ENCODE results near the gene CACNG4. TPM values are rescaled to one million over a fixed set of nuclear protein-coding genes. Genes with fewer than 3 reads are reported as not detected.

CACNG4 gene
- polyA plus RNA-seq, 1 donor from 2014 or later, result 32.9 TPM

DNA sequence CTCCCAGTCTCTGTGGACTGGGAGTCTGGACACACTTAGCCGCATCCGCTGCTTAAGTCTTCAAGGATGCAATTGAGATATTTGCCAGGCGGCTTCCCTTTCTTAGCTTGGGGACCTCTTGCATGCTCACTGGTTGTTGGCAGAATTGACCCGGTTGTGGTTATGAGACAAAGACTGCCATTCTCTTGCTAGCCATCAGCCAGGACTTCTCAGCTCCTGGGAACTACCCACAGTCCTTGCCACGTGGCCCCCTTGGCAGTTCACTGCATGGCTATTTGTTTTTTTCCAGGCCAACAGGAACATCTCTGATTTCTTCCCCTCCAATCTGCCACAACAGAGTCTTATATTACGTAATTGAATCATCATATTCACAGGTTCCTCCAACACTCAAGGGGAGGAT, 25.5 kb downstream of the CACNG4 start:
- no peak overlapping the region for H3K9ac ChIP-seq (ENCODE audit: low read length)
- no peak overlapping the region for H3K4me3 ChIP-seq (ENCODE audit: low read length)
- TF ChIP-seq EP300 (conservative IDR thresholded peaks at IDR 0.05; ENCODE audit: poor library complexity, severe bottlenecking) (no peak), SMC3 (conservative IDR thresholded peaks at IDR 0.05; ENCODE audit: poor library complexity) (no peak), TAF1 (IDR thresholded peaks at IDR 0.05; ENCODE audit: low read depth) (no peak), RAD21 (conservative IDR thresholded peaks at IDR 0.05) (no peak)
- TF ChIP-seq, protein P1, sequence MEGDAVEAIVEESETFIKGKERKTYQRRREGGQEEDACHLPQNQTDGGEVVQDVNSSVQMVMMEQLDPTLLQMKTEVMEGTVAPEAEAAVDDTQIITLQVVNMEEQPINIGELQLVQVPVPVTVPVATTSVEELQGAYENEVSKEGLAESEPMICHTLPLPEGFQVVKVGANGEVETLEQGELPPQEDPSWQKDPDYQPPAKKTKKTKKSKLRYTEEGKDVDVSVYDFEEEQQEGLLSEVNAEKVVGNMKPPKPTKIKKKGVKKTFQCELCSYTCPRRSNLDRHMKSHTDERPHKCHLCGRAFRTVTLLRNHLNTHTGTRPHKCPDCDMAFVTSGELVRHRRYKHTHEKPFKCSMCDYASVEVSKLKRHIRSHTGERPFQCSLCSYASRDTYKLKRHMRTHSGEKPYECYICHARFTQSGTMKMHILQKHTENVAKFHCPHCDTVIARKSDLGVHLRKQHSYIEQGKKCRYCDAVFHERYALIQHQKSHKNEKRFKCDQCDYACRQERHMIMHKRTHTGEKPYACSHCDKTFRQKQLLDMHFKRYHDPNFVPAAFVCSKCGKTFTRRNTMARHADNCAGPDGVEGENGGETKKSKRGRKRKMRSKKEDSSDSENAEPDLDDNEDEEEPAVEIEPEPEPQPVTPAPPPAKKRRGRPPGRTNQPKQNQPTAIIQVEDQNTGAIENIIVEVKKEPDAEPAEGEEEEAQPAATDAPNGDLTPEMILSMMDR (IDR thresholded peaks at IDR 0.05; ENCODE audit: poor library complexity, severe bottlenecking), result no peak
- no peaks in the 10 kb centered on the region for H3K9me2 ChIP-seq (ENCODE audit: insufficient read depth, low read length)
- H3K36me3 ChIP-seq (ENCODE audit: insufficient read depth, low read length), result peaks cover 6% of the 10 kb centered on the region
- H3K27ac ChIP-seq (ENCODE audit: low read length), result no peak overlapping the region
- no peaks in the 10 kb centered on the region for H3K27me3 ChIP-seq (ENCODE audit: insufficient read depth, low read depth, low read length)
- no peak overlapping the region for H3K4me2 ChIP-seq (ENCODE audit: low read length)
- H4K20me1 ChIP-seq (ENCODE audit: insufficient read depth), result no peaks in the 10 kb centered on the region
- no peaks in the 10 kb centered on the region for H3F3A ChIP-seq (ENCODE audit: insufficient read depth, low read length, poor library complexity, severe bottlenecking)
- H2AFZ ChIP-seq (ENCODE audit: low read depth, low read length), result no peak overlapping the region
- H3K9me3 ChIP-seq (ENCODE audit: low read length), result no peaks in the 10 kb centered on the region
- H3K79me2 ChIP-seq (replicated peaks; ENCODE audit: insufficient read depth, low read length), result no peaks in the 10 kb centered on the region

GRCh38 chr17:66992911-66993442, 28.5 kb downstream of the CACNG4 start:
- peaks cover 6% of the 10 kb centered on the region for H3K36me3 ChIP-seq (ENCODE audit: insufficient read depth, low read length)
- no peaks in the 10 kb centered on the region for H3K9me2 ChIP-seq (ENCODE audit: insufficient read depth, low read length)
- no peaks in the 10 kb centered on the region for H3K27me3 ChIP-seq (ENCODE audit: insufficient read depth, low read depth, low read length)
- no peak overlapping the region for H3K4me3 ChIP-seq (ENCODE audit: low read length)
- no peak overlapping the region for H2AFZ ChIP-seq (ENCODE audit: low read depth, low read length)
- H3F3A ChIP-seq (ENCODE audit: insufficient read depth, low read length, poor library complexity, severe bottlenecking), result no peaks in the 10 kb centered on the region
- H3K9me3 ChIP-seq (ENCODE audit: low read length), result no peaks in the 10 kb centered on the region
- no peaks in the 10 kb centered on the region for H4K20me1 ChIP-seq (ENCODE audit: insufficient read depth)
- H3K4me2 ChIP-seq (ENCODE audit: low read length), result no peak overlapping the region
- no peaks in the 10 kb centered on the region for H3K79me2 ChIP-seq (replicated peaks; ENCODE audit: insufficient read depth, low read length)
- H3K9ac ChIP-seq (ENCODE audit: low read length), result no peak overlapping the region
- H3K27ac ChIP-seq (ENCODE audit: low read length), result no peak overlapping the region
- TF ChIP-seq RAD21 (conservative IDR thresholded peaks at IDR 0.05) (no peak), POLR2AphosphoS5 (IDR thresholded peaks at IDR 0.05) (no peak), REST (IDR thresholded peaks at IDR 0.05; ENCODE audit: borderline replicate concordance) (no peak), EZH2 (IDR thresholded peaks at IDR 0.05; ENCODE audit: borderline replicate concordance, insufficient read depth, low read length, poor library complexity, severe bottlenecking) (no peak), TAF1 (IDR thresholded peaks at IDR 0.05; ENCODE audit: low read depth) (no peak), SMC3 (conservative IDR thresholded peaks at IDR 0.05; ENCODE audit: poor library complexity) (no peak), EP300 (conservative IDR thresholded peaks at IDR 0.05; ENCODE audit: poor library complexity, severe bottlenecking) (no peak), MXI1 (conservative IDR thresholded peaks at IDR 0.05; ENCODE audit: poor library complexity, severe bottlenecking) (no peak)
- TF ChIP-seq, protein P1 (IDR thresholded peaks at IDR 0.05; ENCODE audit: poor library complexity, severe bottlenecking), result no peak

Measured in neural cell (in vitro differentiated cells).